SH-SY5Y (cell line): ENCODE measurements around the gene IFT52.

Experiments
- GATA2 ChIP-seq: IDR thresholded peaks from 2 replicates; pipeline ENCODE4 v1.6.1; 2011; ENCODE audit warnings: mild to moderate bottlenecking, low read depth, low read length
- GATA3 ChIP-seq: IDR thresholded peaks from 2 replicates; pipeline ENCODE4 v1.6.1; 2011; ENCODE audit warnings: low read depth, mild to moderate bottlenecking, low read length, moderate library complexity

Gene IFT52

GRCh38 chr20:43579861-43580793 is 10.6 kb upstream of the IFT52 start:
- TF ChIP-seq GATA3 (no peak), GATA2 (no peak)

GRCh38 chr20:43583133-43583864 is 7.4 kb upstream of the IFT52 start:
- TF ChIP-seq GATA3 (no peak), GATA2 (no peak)

GRCh38 chr20:43583982-43584432 is 6.7 kb upstream of the IFT52 start:
- TF ChIP-seq GATA2 (no peak), GATA3 (no peak)

GRCh38 chr20:43584448-43585136 is 6.1 kb upstream of the IFT52 start:
- TF ChIP-seq GATA2 (no peak), GATA3 (no peak)

- TF ChIP-seq GATA3 (no peak), GATA2 (no peak)
Observed at GRCh38 chr20:43586641-43587040, 4.1 kb upstream of the IFT52 start.

- TF ChIP-seq GATA2 (no peak), GATA3 (no peak)
Observed at GRCh38 chr20:43590036-43590391, 723 bp upstream of the IFT52 start.

- TF ChIP-seq GATA3 (no peak), GATA2 (no peak)
Observed at GRCh38 chr20:43603124-43603523, 12.4 kb downstream of the IFT52 start.

GRCh38 chr20:43605715-43606114 is 15.0 kb downstream of the IFT52 start:
- TF ChIP-seq GATA2 (no peak), GATA3 (no peak)

GRCh38 chr20:43631598-43631997 is 40.9 kb downstream of the IFT52 start:
- TF ChIP-seq GATA2 (no peak), GATA3 (no peak)

- no peak for TF ChIP-seq GATA3
- TF ChIP-seq GATA2: no peak
Observed at GRCh38 chr20:43636429-43636828, 45.7 kb downstream of the IFT52 start.

GRCh38 chr20:43642548-43642947 is 51.8 kb downstream of the IFT52 start:
- no peak for TF ChIP-seq GATA2
- TF ChIP-seq GATA3: no peak

GRCh38 chr20:43650997-43651525 is 60.3 kb downstream of the IFT52 start:
- TF ChIP-seq GATA2 (no peak), GATA3 (no peak)

- TF ChIP-seq GATA2 (no peak), GATA3 (no peak)
Observed at GRCh38 chr20:43653966-43654365, 63.2 kb downstream of the IFT52 start.

- TF ChIP-seq GATA3 (no peak), GATA2 (no peak)
Observed at GRCh38 chr20:43655937-43656336, 65.2 kb downstream of the IFT52 start.
